Esophagus muscularis mucosa (tissue), 3 donors: ENCODE results near the gene VSTM5.

Source experiments
- POLR2A ChIP-seq: fragments of 450-650 bp; IDR thresholded peaks from one replicate; pipeline ENCODE4 v1.6.1; 2017; ENCODE audit warnings: antibody characterized with exemption, moderate library complexity, mild to moderate bottlenecking, low read depth
- POLR2AphosphoS5 ChIP-seq, 2 donors: sonication (generic); formaldehyde crosslinking; IDR thresholded peaks; one replicate each; pipeline ENCODE4 v1.6.1; 2017; ENCODE audit warnings: antibody characterized with exemption in 2 of 2
- TF ChIP-seq, protein P1 (sequence below), 3 experiments: fragments of 200-600 bp in 2 of 3; fragments of 450-650 bp in 1 of 3; sonication (generic) in 2 of 3; IDR thresholded peaks; one replicate each; pipeline ENCODE4 v1.5.1; 2017 to 2019; ENCODE audit warnings: antibody characterized with exemption in 3 of 3, mild to moderate bottlenecking in 2 of 3, moderate library complexity in 1 of 3

DNA sequence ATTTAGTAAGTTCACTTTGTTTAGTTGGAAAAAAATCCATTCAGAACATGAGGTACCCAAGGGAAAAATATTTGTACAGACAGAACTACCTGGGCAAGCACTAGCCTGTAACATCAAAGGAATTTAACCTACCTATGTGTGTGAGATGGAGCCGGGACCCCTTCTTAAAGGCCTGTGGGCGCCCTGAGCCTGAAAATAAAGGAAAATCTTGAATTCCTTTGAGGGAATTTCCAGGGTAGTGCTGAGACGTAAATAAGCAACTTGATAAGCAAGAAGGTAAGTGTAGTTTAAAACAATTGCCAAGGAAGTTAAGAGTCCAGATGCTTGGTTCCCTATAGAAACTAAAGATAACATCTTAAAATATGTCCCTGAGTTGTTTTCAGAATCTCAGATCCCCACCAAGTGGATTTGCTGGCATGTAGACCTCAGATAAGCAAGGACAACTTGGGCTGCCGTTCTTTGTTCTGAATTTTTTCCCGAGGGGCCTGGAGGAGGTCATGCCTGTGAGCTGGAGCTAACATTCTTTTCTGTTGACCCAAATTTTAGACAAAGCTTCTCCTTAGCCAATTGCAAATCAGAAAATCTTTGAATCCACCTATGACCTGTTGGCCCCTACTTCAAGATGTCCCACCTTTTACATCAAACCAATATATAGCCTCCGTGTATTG is 35.3 kb downstream of the VSTM5 start:
- TF ChIP-seq, protein P1, sequence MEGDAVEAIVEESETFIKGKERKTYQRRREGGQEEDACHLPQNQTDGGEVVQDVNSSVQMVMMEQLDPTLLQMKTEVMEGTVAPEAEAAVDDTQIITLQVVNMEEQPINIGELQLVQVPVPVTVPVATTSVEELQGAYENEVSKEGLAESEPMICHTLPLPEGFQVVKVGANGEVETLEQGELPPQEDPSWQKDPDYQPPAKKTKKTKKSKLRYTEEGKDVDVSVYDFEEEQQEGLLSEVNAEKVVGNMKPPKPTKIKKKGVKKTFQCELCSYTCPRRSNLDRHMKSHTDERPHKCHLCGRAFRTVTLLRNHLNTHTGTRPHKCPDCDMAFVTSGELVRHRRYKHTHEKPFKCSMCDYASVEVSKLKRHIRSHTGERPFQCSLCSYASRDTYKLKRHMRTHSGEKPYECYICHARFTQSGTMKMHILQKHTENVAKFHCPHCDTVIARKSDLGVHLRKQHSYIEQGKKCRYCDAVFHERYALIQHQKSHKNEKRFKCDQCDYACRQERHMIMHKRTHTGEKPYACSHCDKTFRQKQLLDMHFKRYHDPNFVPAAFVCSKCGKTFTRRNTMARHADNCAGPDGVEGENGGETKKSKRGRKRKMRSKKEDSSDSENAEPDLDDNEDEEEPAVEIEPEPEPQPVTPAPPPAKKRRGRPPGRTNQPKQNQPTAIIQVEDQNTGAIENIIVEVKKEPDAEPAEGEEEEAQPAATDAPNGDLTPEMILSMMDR (IDR thresholded peaks at IDR 0.05): no peak
- TF ChIP-seq POLR2AphosphoS5 (IDR thresholded peaks at IDR 0.05) (no peak), POLR2A (no peak)
